Heart left ventricle (tissue), 16 donors: ENCODE measurements around the gene FRK. TPM values are rescaled to one million over a fixed set of nuclear protein-coding genes. Genes with fewer than 3 reads are reported as not detected.

Experiments
- ATAC-seq, 4 donors: fragments of 200-7000 bp; cut with Tn5 transposase; one replicate each; pipeline ENCODE4 v1.9.1; 2020 to 2022; ENCODE audit warnings: moderate library complexity in 4 of 4, mild to moderate bottlenecking in 3 of 4, moderate number of reproducible peaks in 1 of 4
- DNase-seq, 5 donors: peaks; one replicate each; pipeline ENCODE4 v3.0.0-alpha.2; 2020
- H3K27ac ChIP-seq, 12 donors: fragments of 200-600 bp; sonication (generic) in 4 of 12; one replicate each; pipeline versions ENCODE4 v1.5.0 to v1.8.0; 2016 to 2022; ENCODE audit warnings: mild to moderate bottlenecking in 2 of 12
- H3K27me3 ChIP-seq, 9 donors: fragments of 200-600 bp; sonication (generic) in 2 of 9; one replicate each; pipeline versions ENCODE4 v1.5.1 to v1.8.0; 2016 to 2022; ENCODE audit warnings: mild to moderate bottlenecking in 3 of 9
- H3K36me3 ChIP-seq, 9 donors: fragments of 200-600 bp; sonication (generic) in 2 of 9; one replicate each; pipeline versions ENCODE4 v1.5.0 to v1.8.0; 2018 to 2022; ENCODE audit warnings: mild to moderate bottlenecking in 2 of 9
- H3K4me1 ChIP-seq, 12 donors: fragments of 200-600 bp; sonication (generic) in 4 of 12; one replicate each; pipeline versions ENCODE4 v1.5.0 to v1.8.0; 2016 to 2022; ENCODE audit warnings: mild to moderate bottlenecking in 3 of 12
- H3K4me3 ChIP-seq, 12 donors: fragments of 200-600 bp; sonication (generic) in 4 of 12; one replicate each; pipeline versions ENCODE4 v1.5.0 to v1.8.0; 2017 to 2022; ENCODE audit warnings: mild to moderate bottlenecking in 9 of 12, moderate library complexity in 4 of 12
- H3K9me3 ChIP-seq, 12 donors: fragments of 200-600 bp; sonication (generic) in 4 of 12; one replicate each; pipeline versions ENCODE4 v1.5.0 to v1.8.0; 2016 to 2022; ENCODE audit warnings: mild to moderate bottlenecking in 1 of 12
- POLR2A ChIP-seq, 2 donors: fragments of 450-650 bp; IDR thresholded peaks; one replicate each; pipeline ENCODE4 v1.6.1; 2017; ENCODE audit warnings: antibody characterized with exemption in 2 of 2, mild to moderate bottlenecking in 2 of 2, moderate library complexity in 2 of 2
- WGBS, 4 donors: extraction: QIAGEN DNeasy Blood & Tissue Kit in 2 of 4; methylation state at CpG; one replicate each; pipeline versions ENCODE4 v1.1.5 to v1.1.7; 2013 to 2018; 5-methylcytosine and 5-hydroxymethylcytosine counted together
- intact Hi-C, 10 donors: fragments of 100-400 bp; cut with DNase I; formaldehyde crosslinking; loops; one replicate each; pipeline versions ENCODE4 v1.11.1 to v1.14.2; 2022
- polyA plus RNA-seq, 2 donors: library from polyadenylated mRNA; stranded (reverse); fragments of 200-250 nt; gene quantifications; one replicate each; pipeline ENCODE4 v1.2.3, GENCODE V29; 2013
- total RNA-seq, 9 donors: library from RNA; depleted of rRNA in 2 of 9; stranded (reverse); fragments of >200 nt in 2 of 9; fragmentation: NEBNext Ultra II Directional in 3 of 9; extraction: Animal tissue kit (Norgen Biotek cat#: 25700) in 3 of 9; gene quantifications; one replicate each; pipeline versions ENCODE4 v1.1.0 to v1.2.4, GENCODE V29; 2016 to 2023
- TF ChIP-seq, protein P1 (sequence below), 12 donors: fragments of 200-600 bp; sonication (generic) in 4 of 12; IDR thresholded peaks; one replicate each; pipeline versions ENCODE4 v1.5.0 to v1.8.0; 2018 to 2022; ENCODE audit warnings: antibody characterized with exemption in 12 of 12, mild to moderate bottlenecking in 5 of 12
- donor health status: ischemic (EF 13 %, LVEDD 7.1; RV severe dilation, severe dysfunction).
- donor health status: healthy with polysubstance abuse.
- donor health status: DM: no; HTN: yes; CAD: no.
- donor health status: DM: no; HTN: no; CAD: no.
- donor health status: ischemic (EF 25% LVEDD 6.9; RV normal size, moderate dysfunction).
- donor health status: ischemic (EF 25% LVEDD 5.7; RV mildly dilated, moderate dysfunction).
- donor health status: healthy.
- donor health status: DM: yes; HTN: yes; CAD: no.
- donor health status: ischemic (EF 35%, LVEDD 5.7; RV mildly dilated, moderate dysfunction).
- donor health status: nonischemic (EF 11% LVEDD 7.7; RV severe dilation, severe dysfunction).
- donor health status: DM: yes; HTN: yes; CAD: no.
- donor health status: PGD.
- donor health status: ischemic (EF 29% LVEDD 5.4; RV normal size, mild dysfunction).
- donor health status: nonischemic (EF 23%, LVEDD 6.1; RV moderate dilation, normal function).

The FRK gene
- total and polyA plus RNA-seq, 11 donors: 1.4 to 10.8 (median 6.3) TPM

DNA sequence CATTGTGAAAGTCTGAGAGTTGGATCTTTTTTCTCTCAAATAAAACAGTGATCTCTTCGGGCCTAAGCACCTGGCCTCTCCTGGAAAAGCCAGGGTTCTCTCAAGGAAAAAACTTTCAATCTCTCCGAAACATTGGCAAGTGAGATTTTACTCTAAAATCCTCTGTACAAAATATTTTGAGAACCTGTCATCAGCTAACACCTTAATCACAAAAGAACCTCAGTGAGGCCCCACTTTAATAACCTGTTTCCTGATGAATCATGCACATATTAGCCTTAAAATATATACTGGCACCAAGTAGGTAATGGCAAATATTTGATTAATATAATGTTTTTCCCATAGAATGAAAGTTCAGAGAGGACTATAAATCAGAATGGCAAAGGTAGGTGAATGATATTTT lies 177.9 kb downstream of the FRK start:
- no peaks in the 10 kb centered on the region for H3K9me3 ChIP-seq
- WGBS, 4 donors: 77 to 91% (median 86%) methylated on average over 2 of the region's 2 CpGs
- no peaks in the 10 kb centered on the region for H3K27me3 ChIP-seq
- H3K4me3 ChIP-seq: no peak overlapping the region
- TF ChIP-seq, protein P1, sequence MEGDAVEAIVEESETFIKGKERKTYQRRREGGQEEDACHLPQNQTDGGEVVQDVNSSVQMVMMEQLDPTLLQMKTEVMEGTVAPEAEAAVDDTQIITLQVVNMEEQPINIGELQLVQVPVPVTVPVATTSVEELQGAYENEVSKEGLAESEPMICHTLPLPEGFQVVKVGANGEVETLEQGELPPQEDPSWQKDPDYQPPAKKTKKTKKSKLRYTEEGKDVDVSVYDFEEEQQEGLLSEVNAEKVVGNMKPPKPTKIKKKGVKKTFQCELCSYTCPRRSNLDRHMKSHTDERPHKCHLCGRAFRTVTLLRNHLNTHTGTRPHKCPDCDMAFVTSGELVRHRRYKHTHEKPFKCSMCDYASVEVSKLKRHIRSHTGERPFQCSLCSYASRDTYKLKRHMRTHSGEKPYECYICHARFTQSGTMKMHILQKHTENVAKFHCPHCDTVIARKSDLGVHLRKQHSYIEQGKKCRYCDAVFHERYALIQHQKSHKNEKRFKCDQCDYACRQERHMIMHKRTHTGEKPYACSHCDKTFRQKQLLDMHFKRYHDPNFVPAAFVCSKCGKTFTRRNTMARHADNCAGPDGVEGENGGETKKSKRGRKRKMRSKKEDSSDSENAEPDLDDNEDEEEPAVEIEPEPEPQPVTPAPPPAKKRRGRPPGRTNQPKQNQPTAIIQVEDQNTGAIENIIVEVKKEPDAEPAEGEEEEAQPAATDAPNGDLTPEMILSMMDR (IDR thresholded peaks at IDR 0.05): no peak
- no peak for TF ChIP-seq POLR2A (IDR thresholded peaks at IDR 0.05)
- DNase-seq: no peak
- H3K36me3 ChIP-seq: no peaks in the 10 kb centered on the region
- intact Hi-C loops: no loop called here
- no peaks in the 10 kb centered on the region for H3K4me1 ChIP-seq
- ATAC-seq: no peak
- no peak overlapping the region for H3K27ac ChIP-seq

DNA sequence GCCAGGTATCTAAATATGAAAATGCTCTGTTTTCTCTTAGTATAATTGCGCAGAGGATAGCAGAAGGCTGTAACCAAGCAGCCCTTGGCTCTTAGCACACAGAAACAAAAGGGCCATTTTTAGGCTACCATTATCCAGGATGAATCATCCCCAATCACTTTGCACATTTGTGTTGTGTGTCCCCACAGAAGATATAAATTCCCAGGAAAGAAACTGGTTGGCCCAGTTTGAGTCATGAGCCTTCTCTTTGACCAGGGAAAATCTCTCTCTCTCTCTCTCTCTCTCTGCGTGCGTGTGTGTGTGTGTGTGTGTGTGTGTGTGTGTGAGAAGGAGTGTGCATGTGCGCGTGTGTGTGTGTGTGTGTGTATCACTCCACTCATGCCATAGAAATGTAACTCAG lies 178.5 kb downstream of the FRK start:
- intact Hi-C loops: no loop called here
- H3K4me3 ChIP-seq: no peak overlapping the region
- no peaks in the 10 kb centered on the region for H3K4me1 ChIP-seq
- no peaks in the 10 kb centered on the region for H3K9me3 ChIP-seq
- no peaks in the 10 kb centered on the region for H3K36me3 ChIP-seq
- no peak for DNase-seq
- TF ChIP-seq POLR2A (IDR thresholded peaks at IDR 0.05): no peak
- TF ChIP-seq, protein P1 (IDR thresholded peaks at IDR 0.05): no peak
- ATAC-seq: no peak
- WGBS, 4 donors: 65 to 80% (median 67%) methylated on average over 5 of the region's 5 CpGs
- no peak overlapping the region for H3K27ac ChIP-seq
- no peaks in the 10 kb centered on the region for H3K27me3 ChIP-seq

Other genes with a start within 250 kb of the FRK start
- gene NT5DC1, start 40.0 kb upstream of the FRK start, total RNA-seq: 10 to 100 TPM; 12.0 to 72.4 (median 51.3) TPM
- gene NT5DC1, start 40.0 kb upstream of the FRK start, polyA plus RNA-seq: 10 to 100 TPM in 1 of 2 donors, 1 to 10 TPM in 1; 6.5 to 30.2 TPM
- gene COL10A1, start 65.2 kb upstream of the FRK start, total RNA-seq: 1 to 10 TPM in 1 of 9 donors, under 1 TPM in 3, not detected in 5; 0.14 to 1.4 (median 0.22) TPM
- gene COL10A1, start 65.2 kb upstream of the FRK start, polyA plus RNA-seq: under 1 TPM; 0.04 to 0.11 TPM
- gene TSPYL4, start 193.2 kb upstream of the FRK start, total RNA-seq: 10 to 100 TPM; 26.0 to 34.1 (median 30.5) TPM
- 10 to 100 TPM in 1 of 2 donors, 1 to 10 TPM in 1; 8.0 to 52.8 TPM for gene TSPYL4, start 193.2 kb upstream of the FRK start, polyA plus RNA-seq
- gene TSPYL1, start 219.0 kb upstream of the FRK start, total RNA-seq: 100 to 1,000 TPM in 5 of 9 donors, 10 to 100 TPM in 4; 81.5 to 150 (median 103) TPM
- gene TSPYL1, start 219.0 kb upstream of the FRK start, polyA plus RNA-seq: 10 to 100 TPM; 24.8 to 68.5 TPM